Mesendoderm (in vitro differentiated cells): ENCODE data around the gene KPNA2.

Experiments used
- DNase-seq: peaks from one replicate; pipeline ENCODE4 v3.0.0; 2013
- H2AK5ac ChIP-seq: 2 replicates; pipeline ENCODE4 v1.6.1; 2013; ENCODE audit warnings: low read length, inconsistent platforms
- H2BK120ac ChIP-seq: 2 replicates; pipeline ENCODE4 v1.6.1; 2013; ENCODE audit warnings: low read depth, mild to moderate bottlenecking, low read length, moderate library complexity, mixed read lengths
- H2BK15ac ChIP-seq: replicated peaks from 2 replicates; pipeline ENCODE4 v1.6.1; 2013; ENCODE audit warnings: low read depth, mild to moderate bottlenecking, moderate library complexity
- H2BK5ac ChIP-seq: 2 replicates; pipeline ENCODE4 v1.6.1; 2013; ENCODE audit warnings: low read length, inconsistent platforms
- H3K18ac ChIP-seq: 2 replicates; pipeline ENCODE4 v1.6.1; 2013; ENCODE audit warnings: mild to moderate bottlenecking, low read length, mixed read lengths
- H3K23ac ChIP-seq: one replicate; pipeline ENCODE4 v1.6.1; 2013; ENCODE audit warnings: low read length
- H3K27ac ChIP-seq: 2 replicates; pipeline ENCODE4 v1.5.1; 2013; ENCODE audit warnings: low read depth, mild to moderate bottlenecking, inconsistent platforms, low read length, moderate library complexity
- H3K27me3 ChIP-seq: 2 replicates; pipeline ENCODE4 v1.6.1; 2013; ENCODE audit warnings: low read length, control low read depth, mild to moderate bottlenecking, inconsistent platforms; ENCODE audit not compliant: insufficient read depth, poor library complexity
- H3K36me3 ChIP-seq: 2 replicates; pipeline ENCODE4 v1.6.1; 2013; ENCODE audit warnings: low read length, inconsistent platforms; ENCODE audit not compliant: control insufficient read depth, insufficient read depth
- H3K4ac ChIP-seq: one replicate; pipeline ENCODE4 v1.6.1; 2013; ENCODE audit warnings: low read depth, mild to moderate bottlenecking, low read length, moderate library complexity
- H3K4me1 ChIP-seq: 2 replicates; pipeline ENCODE4 v1.6.1; 2013; ENCODE audit warnings: low read depth, low read length, inconsistent platforms; ENCODE audit not compliant: control insufficient read depth
- H3K4me2 ChIP-seq: 2 replicates; pipeline ENCODE4 v1.6.1; 2013; ENCODE audit warnings: low read length
- H3K4me3 ChIP-seq: 2 replicates; pipeline ENCODE4 v1.5.1; 2013; ENCODE audit warnings: mild to moderate bottlenecking, low read length
- H3K56ac ChIP-seq: one replicate; pipeline ENCODE4 v1.6.1; 2013; ENCODE audit warnings: low read length
- H3K79me1 ChIP-seq: 2 replicates; pipeline ENCODE4 v1.6.1; 2013; ENCODE audit warnings: low read length, inconsistent platforms
- H3K79me2 ChIP-seq: 2 replicates; pipeline ENCODE4 v1.6.1; 2013; ENCODE audit warnings: mild to moderate bottlenecking, low read length; ENCODE audit not compliant: control insufficient read depth, insufficient read depth
- H3K9ac ChIP-seq: 2 replicates; pipeline ENCODE4 v1.6.1; 2013; ENCODE audit warnings: low read length, inconsistent platforms
- H4K5ac ChIP-seq: one replicate; pipeline ENCODE4 v1.6.1; 2013; ENCODE audit warnings: low read length
- H4K8ac ChIP-seq: one replicate; pipeline ENCODE4 v1.6.1; 2013; ENCODE audit warnings: low read depth, mild to moderate bottlenecking, control low read depth, low read length, moderate library complexity
- WGBS: extraction: QIAGEN DNeasy Blood & Tissue Kit; methylation state at CpG from one replicate; pipeline ENCODE4 v1.1.7; 2013; ENCODE audit warnings: low lambda C conversion rate, missing lambda C conversion rate; ENCODE audit not compliant: insufficient coverage; ENCODE audit errors: extremely low coverage; 5-methylcytosine and 5-hydroxymethylcytosine counted together

KPNA2 gene

GRCh38 chr17:68095205-68095811 is 59.8 kb downstream of the KPNA2 start:
- H3K27me3 ChIP-seq: no peaks in the 10 kb centered on the region
- H3K27ac ChIP-seq: no peak overlapping the region
- H2BK15ac ChIP-seq: no peak overlapping the region
- H3K23ac ChIP-seq: no peak overlapping the region
- no peak overlapping the region for H2BK5ac ChIP-seq
- H3K79me2 ChIP-seq: no peaks in the 10 kb centered on the region
- H3K4me1 ChIP-seq: no peaks in the 10 kb centered on the region
- H3K4ac ChIP-seq: no peak overlapping the region
- no peak overlapping the region for H4K5ac ChIP-seq
- H3K36me3 ChIP-seq: no peaks in the 10 kb centered on the region
- no peak overlapping the region for H2BK120ac ChIP-seq
- whole genome bisulfite sequencing: no CpG with 5 or more reads among the region's 10 CpGs
- no peak overlapping the region for H3K4me3 ChIP-seq
- no peak overlapping the region for H3K18ac ChIP-seq
- no peak overlapping the region for H4K8ac ChIP-seq
- H3K56ac ChIP-seq: no peak overlapping the region
- no peak overlapping the region for H3K4me2 ChIP-seq
- no peaks in the 10 kb centered on the region for H3K79me1 ChIP-seq
- no peak for DNase-seq
- no peak overlapping the region for H2AK5ac ChIP-seq
- no peak overlapping the region for H3K9ac ChIP-seq

GRCh38 chr17:68096111-68096510 is 60.6 kb downstream of the KPNA2 start:
- no peak overlapping the region for H3K4ac ChIP-seq
- H3K23ac ChIP-seq: no peak overlapping the region
- no peak overlapping the region for H2BK15ac ChIP-seq
- H2AK5ac ChIP-seq: no peak overlapping the region
- H3K27ac ChIP-seq: no peak overlapping the region
- no peak overlapping the region for H2BK120ac ChIP-seq
- no peaks in the 10 kb centered on the region for H3K27me3 ChIP-seq
- DNase-seq: no peak
- no peaks in the 10 kb centered on the region for H3K36me3 ChIP-seq
- no peaks in the 10 kb centered on the region for H3K4me1 ChIP-seq
- no peaks in the 10 kb centered on the region for H3K79me2 ChIP-seq
- no peak overlapping the region for H3K18ac ChIP-seq
- H4K5ac ChIP-seq: no peak overlapping the region
- H3K4me2 ChIP-seq: no peak overlapping the region
- no peak overlapping the region for H3K56ac ChIP-seq
- no peak overlapping the region for H4K8ac ChIP-seq
- H2BK5ac ChIP-seq: no peak overlapping the region
- no CpG with 5 or more reads among the region's 7 CpGs for WGBS
- no peak overlapping the region for H3K9ac ChIP-seq
- no peak overlapping the region for H3K4me3 ChIP-seq
- H3K79me1 ChIP-seq: no peaks in the 10 kb centered on the region
